Measurements from ENCODE around the gene ANKRD44.
A peak's percentile ranks its signal among the peaks of the same experiment; 100 is the strongest.

The ANKRD44 gene

DNA sequence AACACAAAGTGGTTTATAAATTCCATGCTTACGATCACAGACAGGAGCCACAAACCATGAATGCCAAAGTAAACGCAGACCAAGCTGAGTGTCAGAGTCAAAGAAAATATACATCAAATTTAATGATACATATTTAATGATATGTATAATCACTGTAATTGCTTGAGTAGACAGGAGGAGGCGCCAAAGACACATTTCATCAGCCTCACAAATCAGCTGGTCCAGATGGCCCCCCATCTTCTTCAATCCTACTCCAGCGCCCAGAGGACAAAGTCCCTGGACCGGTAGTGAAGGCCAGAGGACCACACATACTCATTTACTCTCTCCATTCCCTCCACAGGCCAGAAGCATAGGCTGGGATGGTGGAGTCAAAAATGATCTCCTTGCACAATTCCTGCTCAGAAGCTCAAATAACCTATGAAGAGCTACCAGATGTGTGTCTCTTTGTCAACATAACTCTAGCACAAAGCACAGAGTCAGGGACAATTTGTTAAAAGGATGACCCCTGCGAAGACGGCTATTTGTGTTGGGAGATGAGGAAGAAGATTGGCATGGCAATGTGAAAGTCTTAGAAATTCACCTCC is 234.7 kb downstream of the ANKRD44 start:
- TF ChIP-seq CTCF (conservative IDR thresholded peaks at IDR 0.05; ENCODE audit: low read depth, low read length): peak; percentile 64
- DNase-seq (ENCODE audit: low read depth): peak; percentile 58
- H3K4me3 ChIP-seq (ENCODE audit: low read depth, low read length): no peak overlapping the region

DNA sequence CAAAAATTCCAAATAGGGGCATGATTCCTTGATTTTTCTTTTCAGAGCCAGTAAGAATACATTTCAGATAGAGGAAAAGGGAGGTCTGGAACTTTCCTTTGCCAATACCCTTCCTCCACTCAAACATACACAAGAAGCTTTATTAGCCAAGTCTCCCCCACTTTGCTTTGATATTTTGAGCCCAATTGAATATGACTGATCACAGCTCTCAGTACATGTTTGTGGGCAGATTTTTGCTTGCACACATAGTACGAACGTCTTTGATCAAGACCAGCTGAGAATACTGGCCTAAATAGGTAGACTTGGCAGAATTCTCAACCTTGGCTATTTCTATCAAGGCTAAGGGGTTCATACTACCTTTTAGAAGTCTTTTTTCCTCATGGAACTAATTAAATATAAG is 235.3 kb downstream of the ANKRD44 start:
- no peak for TF ChIP-seq CTCF (conservative IDR thresholded peaks at IDR 0.05; ENCODE audit: low read depth, low read length)
- DNase-seq (ENCODE audit: low read depth): no peak
- no peak overlapping the region for H3K4me3 ChIP-seq (ENCODE audit: low read depth, low read length)

DNA sequence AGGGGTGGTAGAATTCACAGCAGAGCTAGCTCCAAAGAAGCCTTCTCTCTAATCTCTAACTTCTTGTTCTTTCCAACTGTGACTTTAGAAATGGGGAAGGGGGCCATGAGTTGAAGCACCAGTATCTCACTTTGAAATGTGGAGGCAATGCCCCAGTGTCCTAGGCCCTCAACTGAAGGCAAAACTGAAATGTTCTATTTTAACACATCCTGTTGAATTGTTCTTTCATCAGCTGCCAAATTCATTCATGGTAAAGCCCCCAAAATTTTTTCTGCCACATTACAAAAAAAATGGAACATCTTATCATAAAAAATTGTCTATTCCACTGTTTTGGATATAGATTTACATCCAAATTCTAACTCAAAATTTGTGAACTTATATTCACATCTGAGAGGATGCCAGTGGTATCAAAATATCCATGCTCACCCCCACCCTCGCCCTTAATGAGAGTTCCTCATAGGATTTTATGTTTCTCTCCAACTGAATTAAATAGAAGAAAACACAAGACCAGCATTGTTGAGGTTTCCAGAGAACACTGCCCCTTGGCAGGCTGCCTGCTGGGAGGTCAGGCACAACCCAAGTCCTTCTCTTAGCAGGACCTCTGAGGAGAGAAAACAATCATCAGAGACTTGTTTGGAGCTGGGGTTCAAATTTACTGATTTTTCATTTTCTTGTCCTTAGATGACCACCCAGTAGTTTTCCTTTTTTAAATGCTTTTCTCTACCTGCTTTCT is 236.7 kb downstream of the ANKRD44 start:
- peak; percentile 83 for DNase-seq (ENCODE audit: low read depth)
- no peak for TF ChIP-seq CTCF (conservative IDR thresholded peaks at IDR 0.05; ENCODE audit: low read depth, low read length)
- no peak overlapping the region for H3K4me3 ChIP-seq (ENCODE audit: low read depth, low read length)

- no peak for DNase-seq (ENCODE audit: low read depth)
- no peak overlapping the region for H3K4me3 ChIP-seq (ENCODE audit: low read depth, low read length)
- no peak for TF ChIP-seq CTCF (conservative IDR thresholded peaks at IDR 0.05; ENCODE audit: low read depth, low read length)
Measured at GRCh38 chr2:197073270-197073669, 237.3 kb downstream of the ANKRD44 start.

- DNase-seq (ENCODE audit: low read depth): no peak
- no peak overlapping the region for H3K4me3 ChIP-seq (ENCODE audit: low read depth, low read length)
- TF ChIP-seq CTCF (conservative IDR thresholded peaks at IDR 0.05; ENCODE audit: low read depth, low read length): no peak
Measured at GRCh38 chr2:197072533-197072932, 238.0 kb downstream of the ANKRD44 start.

GRCh38 chr2:197071790-197072436 is 238.7 kb downstream of the ANKRD44 start:
- no peak for DNase-seq (ENCODE audit: low read depth)
- no peak for TF ChIP-seq CTCF (conservative IDR thresholded peaks at IDR 0.05; ENCODE audit: low read depth, low read length)
- H3K4me3 ChIP-seq (ENCODE audit: low read depth, low read length): no peak overlapping the region
